ENCODE results near the gene AUTS2.

DNA sequence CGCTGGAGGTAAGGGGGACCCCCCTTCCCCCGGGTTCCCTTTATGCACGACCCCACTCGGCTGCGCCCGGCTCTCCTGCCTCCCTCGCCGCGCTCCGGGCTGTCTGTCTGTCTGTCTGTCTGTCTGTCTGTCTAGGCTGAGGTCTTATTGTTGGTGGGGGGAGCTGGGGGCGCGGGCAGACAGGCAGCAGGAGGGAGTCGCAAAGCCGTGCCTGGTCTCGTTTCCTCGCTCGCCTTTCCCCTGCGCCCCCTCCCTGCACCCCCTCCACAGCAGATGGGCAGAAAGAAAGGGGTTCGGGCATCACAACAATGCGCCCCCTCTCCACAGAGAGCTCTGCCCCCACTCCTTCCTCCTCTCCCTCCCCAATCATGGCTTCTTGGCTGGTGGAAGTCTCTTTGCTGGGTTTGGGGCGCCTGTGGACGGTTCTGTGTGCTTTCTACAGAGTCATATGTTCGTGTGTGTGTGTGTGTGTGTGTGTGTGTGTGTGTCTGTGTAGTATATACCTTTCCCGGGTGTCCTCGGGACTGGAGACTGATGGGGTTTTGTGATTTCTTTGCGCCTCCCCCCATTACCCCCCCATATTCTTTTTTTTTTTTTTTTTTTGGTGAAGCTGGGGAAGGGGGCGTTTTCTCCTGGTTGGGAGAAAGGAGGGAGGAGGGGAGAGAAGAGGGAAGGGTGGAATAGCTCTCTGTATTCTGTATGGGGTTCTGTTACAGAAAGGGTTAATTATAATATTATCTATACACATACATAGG lies 1.9 kb downstream of the AUTS2 start:
- no peak for TF ChIP-seq POLR2A (IDR thresholded peaks at IDR 0.05)
- TF ChIP-seq, protein P1, sequence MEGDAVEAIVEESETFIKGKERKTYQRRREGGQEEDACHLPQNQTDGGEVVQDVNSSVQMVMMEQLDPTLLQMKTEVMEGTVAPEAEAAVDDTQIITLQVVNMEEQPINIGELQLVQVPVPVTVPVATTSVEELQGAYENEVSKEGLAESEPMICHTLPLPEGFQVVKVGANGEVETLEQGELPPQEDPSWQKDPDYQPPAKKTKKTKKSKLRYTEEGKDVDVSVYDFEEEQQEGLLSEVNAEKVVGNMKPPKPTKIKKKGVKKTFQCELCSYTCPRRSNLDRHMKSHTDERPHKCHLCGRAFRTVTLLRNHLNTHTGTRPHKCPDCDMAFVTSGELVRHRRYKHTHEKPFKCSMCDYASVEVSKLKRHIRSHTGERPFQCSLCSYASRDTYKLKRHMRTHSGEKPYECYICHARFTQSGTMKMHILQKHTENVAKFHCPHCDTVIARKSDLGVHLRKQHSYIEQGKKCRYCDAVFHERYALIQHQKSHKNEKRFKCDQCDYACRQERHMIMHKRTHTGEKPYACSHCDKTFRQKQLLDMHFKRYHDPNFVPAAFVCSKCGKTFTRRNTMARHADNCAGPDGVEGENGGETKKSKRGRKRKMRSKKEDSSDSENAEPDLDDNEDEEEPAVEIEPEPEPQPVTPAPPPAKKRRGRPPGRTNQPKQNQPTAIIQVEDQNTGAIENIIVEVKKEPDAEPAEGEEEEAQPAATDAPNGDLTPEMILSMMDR (IDR thresholded peaks at IDR 0.05), result no peak

Data from breast epithelium (tissue), 3 donors.